ENCODE data around the gene UGT8. TPM values are rescaled to one million over a fixed set of nuclear protein-coding genes. Genes with fewer than 3 reads are reported as not detected.
A peak's percentile ranks its signal among the peaks of the same experiment; 100 is the strongest.
"Not testable (repeated sequence)": the region's sequence is repeated elsewhere in the genome, so short reads cannot be mapped to it uniquely, and the experiment has no call there.

Gene UGT8
- total RNA-seq, 1 experiment from 2014 or later: 36.0 TPM

DNA sequence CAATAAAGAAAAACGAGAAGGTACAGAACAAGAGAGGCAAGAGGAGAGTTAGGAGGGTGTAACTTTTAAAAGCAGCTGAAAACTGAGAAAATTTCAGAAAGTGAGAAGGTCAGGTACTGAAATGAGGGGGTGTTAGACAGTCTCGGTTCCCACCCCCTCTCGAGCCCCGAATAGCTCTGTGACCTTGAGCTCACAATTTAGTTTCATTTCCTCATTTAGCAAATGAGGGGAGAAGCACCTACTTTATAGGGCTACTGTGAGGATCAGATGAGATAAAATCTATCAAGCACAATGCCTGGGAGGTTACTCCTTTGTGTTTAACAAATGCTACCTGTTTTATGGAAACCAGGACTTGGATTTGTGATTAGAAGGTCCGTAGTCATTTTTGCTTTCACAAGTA, 4.9 kb downstream of the UGT8 start:
- peak; percentile 66 for DNase-seq (ENCODE audit: low spot score)

DNA sequence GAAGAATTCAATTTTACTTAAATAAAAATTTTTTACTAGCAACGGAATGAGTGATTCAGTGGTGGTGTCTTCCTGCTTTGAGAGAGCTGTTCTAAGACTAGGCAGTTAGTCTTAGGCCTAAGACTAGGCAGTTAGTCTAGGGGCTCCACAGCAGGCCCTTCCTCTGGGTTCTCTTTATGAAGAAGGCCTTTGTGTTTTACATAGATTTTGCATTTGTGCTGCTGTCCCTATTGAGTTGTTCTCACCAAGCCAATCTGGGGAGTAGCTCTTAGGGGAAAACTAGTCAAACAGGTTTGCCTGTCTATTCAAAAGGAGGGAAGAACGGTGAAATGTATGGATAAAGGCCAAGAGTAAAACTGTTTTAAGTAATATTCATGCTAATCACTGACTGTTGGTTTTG, 7.6 kb downstream of the UGT8 start:
- DNase-seq (ENCODE audit: low spot score): peak; percentile 93

DNA sequence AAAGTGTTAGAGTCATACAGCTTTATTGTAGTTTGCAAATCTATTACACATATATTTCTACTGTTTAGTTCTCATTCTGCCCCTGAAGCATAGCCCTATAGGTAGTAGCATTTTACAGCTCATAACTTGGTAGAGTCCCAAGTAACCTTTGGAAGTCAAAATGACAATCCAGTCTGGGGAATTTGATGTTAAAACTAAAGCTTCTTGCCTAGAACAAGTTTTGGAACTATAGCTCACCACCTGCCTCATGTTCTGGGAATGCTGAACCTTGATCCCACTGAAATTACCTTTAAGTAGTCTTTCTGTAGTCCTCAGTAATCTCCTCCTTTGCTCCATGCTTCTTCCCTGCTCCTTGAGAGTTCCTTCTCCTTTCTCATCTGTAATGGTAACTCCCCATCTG, 8.4 kb downstream of the UGT8 start:
- peak; percentile 58 for DNase-seq (ENCODE audit: low spot score)

DNA sequence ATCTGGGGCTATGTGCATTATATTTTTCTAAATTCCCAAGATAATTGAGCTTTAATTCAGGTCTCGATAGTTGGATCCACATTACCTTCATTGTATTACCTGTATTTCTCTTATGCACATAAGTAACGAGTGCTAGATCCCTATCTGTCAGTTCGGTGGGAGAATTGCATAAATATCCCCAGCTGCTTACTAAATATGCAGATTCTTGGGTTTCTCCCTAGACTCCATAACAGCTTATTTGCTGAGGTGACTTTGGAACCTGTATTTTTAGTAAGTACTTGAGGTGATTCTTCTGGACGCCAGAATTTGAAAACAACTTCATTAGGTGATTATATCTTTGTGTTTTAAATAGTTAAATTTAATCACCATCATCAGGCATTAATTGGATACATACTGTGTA, 15.0 kb downstream of the UGT8 start:
- DNase-seq (ENCODE audit: low spot score): peak; percentile 58

DNA sequence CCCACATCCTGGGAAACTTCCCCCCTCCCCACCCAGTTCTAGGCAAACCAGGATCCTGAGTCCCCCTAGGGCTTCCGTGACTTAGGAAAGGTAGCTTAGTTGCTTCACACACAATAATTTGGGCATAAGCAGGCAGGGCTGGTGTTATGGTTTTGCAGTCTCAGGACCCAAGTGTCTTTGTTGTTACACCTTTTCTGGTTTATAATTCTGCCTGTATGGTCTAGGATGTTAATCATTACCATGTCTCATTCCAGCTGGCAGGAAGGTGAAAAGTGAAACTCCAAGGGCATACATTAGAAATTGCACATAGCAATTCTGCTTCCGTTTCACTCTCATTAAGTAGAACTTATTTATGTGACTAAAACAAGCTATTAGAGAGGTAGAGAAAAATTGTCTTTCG, 16.8 kb downstream of the UGT8 start:
- DNase-seq (ENCODE audit: low spot score): peak; percentile 75

GRCh38 chr4:114616036-114616435, 17.4 kb downstream of the UGT8 start:
- peak; percentile 53 for DNase-seq (ENCODE audit: low spot score)

DNA sequence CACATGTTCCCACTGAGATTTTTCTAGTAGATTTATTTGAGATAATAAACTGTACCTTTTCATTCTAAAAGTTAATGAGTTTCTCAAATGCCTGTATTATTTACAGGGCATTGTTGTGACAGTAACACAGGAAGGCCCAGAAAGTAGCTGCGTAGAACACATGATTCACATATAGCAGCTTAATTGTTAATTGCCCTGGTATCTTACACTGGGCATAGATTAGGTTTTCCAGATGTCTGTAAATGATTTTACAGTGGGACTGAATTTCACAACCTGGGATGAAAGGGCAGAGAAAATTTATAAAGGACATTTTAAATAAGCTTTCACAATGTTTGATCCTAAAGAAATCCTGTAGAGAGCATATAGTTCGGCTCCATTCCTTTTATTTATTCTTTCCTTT, 27.6 kb downstream of the UGT8 start:
- no peak for DNase-seq (ENCODE audit: low spot score)

DNA sequence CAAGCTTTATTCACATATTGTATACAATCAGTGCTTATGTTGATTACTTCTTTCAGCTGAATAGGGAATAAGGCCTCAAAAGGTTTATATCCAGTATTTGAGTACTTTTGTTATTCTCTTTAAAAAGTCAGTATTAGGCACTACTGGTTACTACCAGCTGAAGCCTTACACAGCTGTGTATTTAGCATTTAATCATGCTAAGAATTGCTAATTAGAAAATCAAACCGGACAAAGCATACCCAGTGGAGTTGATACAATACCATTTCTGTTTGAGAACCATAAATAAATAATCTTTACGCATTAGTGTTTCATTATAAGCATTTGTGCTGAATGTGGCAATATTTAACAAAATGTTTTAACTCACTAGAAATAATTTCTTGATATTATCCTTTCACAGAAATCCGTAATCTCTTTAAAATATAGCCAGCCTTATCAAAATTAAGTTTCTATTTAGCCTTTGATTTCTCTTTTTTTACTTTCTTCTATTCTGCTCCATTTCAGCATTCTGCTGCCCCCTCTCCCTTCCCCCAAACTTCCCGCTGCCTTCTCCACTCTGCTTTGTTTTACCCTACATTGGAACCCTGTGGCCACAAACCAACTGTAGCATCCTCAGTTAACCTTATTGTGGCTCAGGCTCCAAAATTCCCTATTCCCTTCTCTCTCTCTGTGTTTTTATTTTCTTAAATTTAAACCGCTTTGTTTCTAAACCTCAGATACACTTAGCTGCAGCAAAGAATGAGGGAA, 37.8 kb downstream of the UGT8 start:
- no peak for DNase-seq (ENCODE audit: low spot score)

- DNase-seq (ENCODE audit: low spot score): no peak
Measured at GRCh38 chr4:114642173-114642780, 43.7 kb downstream of the UGT8 start.

DNA sequence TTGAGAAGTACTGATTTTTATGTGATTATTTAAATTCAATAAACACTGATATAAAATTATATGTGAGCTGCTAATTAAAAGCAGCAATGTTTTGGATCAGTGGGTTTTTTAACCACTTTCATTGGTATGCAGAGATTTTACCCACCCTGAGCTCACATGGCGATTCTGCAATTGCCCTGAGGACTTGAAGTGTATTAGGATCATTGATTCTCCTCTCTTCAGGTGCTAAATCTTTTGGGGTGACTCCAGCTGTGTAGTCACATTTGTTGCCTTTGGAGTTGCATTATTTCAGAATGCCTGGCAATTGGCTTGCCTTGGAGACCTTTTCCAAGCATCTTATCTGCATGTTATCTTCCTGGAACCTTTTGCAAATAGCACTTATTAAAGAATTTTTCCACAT, 51.3 kb downstream of the UGT8 start:
- DNase-seq (ENCODE audit: low spot score): no peak

GRCh38 chr4:114653675-114654074, 55.1 kb downstream of the UGT8 start:
- peak; percentile 35 for DNase-seq (ENCODE audit: low spot score)

DNA sequence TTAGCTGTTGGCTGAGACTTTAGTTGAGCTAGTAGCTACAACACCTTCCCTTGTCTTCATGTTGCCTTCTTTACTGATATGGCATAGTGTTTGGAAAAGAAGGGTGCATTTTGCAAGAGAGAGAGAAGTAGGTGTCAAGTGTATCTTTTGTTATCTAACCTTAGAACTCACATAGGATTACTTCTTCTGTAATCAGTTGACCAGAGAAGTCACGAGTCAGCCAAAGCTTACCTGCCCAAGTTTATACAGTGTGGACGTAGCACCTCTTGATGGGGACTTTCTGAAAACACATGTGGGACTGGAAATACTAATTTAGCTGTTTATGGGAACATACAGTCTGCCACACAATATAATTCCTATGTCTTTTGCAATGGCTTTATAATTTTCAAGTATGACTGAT, 56.0 kb downstream of the UGT8 start:
- peak; percentile 45 for DNase-seq (ENCODE audit: low spot score)

- DNase-seq (ENCODE audit: low spot score): no peak
Measured at GRCh38 chr4:114658179-114658578, 59.6 kb downstream of the UGT8 start.

- DNase-seq (ENCODE audit: low spot score): no peak
Measured at GRCh38 chr4:114658776-114659175, 60.2 kb downstream of the UGT8 start.

DNA sequence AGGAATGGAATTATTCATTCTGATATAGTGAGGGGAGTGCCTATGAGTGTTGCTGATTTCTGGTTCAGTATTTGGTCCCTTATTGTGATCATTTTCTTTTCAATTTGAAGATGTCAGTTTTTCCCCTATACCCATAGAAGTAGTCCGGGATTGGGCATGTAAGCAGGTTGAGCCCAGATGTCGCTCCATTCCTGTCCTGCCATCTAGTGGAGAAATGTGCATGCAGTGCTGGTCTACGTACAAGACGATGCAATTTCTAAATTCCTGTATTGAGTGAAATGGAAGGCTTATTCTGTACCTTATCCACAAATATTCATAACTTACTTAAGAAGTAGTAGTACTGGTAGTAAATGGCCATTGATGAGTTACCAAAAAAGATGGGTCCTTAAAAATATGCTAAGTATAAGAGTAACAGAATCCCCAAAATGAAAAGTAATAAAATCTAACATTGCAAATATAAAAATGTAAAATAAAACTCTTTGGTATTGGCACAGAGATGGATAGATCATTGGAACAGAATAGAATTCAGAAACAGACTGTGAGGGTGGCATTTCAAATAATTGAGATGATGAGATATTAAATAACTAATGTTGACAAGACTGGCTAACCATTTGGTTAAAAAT, 60.9 kb downstream of the UGT8 start:
- peak; percentile 88 for DNase-seq (ENCODE audit: low spot score)

DNA sequence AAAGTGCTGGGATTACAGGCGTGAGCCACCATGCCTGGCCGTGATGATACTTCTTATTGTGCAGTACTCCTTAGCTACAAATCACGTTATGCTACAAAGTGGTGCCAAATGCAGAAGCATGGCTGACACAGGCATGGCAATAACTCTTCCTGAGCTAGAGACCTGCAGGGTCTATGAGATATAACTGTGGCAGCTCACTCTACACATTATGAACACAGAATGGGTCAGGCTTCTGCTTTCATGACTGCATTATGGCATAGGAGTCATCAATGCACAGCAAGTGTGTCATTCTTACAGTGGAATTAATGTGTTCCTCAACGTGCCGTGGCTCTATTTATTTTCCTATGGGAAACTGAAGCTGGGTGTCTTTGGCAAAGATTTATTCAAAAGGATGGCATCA, 64.5 kb downstream of the UGT8 start:
- no peak for DNase-seq (ENCODE audit: low spot score)

DNA sequence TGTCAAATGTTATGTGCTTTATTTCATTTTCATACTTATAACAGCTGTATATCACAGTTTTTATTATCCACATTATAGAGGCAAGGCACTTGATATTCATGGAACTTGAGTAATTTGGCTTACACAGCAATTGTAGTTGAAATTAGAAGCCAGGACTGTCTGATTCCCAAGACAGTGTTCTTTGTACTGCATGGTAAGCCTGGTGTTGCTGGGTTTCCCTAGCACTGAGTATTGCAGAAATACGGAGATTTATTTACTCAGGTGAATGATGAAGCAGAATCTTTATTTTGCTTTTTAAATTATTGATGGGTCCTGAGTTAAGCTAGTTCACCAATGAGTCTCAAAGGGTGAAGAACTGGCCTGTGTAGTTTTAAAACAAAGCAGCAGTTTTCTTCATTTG, 70.0 kb downstream of the UGT8 start:
- DNase-seq (ENCODE audit: low spot score): no peak

GRCh38 chr4:114670733-114671132, 72.1 kb downstream of the UGT8 start:
- DNase-seq (ENCODE audit: low spot score): not testable (repeated sequence)

- DNase-seq (ENCODE audit: low spot score): peak; percentile 25
Measured at GRCh38 chr4:114673306-114673705, 74.7 kb downstream of the UGT8 start.

- DNase-seq (ENCODE audit: low spot score): no peak
Measured at GRCh38 chr4:114674080-114674479, 75.5 kb downstream of the UGT8 start.

- DNase-seq (ENCODE audit: low spot score): no peak
Measured at GRCh38 chr4:114677346-114677979, 78.9 kb downstream of the UGT8 start.

DNA sequence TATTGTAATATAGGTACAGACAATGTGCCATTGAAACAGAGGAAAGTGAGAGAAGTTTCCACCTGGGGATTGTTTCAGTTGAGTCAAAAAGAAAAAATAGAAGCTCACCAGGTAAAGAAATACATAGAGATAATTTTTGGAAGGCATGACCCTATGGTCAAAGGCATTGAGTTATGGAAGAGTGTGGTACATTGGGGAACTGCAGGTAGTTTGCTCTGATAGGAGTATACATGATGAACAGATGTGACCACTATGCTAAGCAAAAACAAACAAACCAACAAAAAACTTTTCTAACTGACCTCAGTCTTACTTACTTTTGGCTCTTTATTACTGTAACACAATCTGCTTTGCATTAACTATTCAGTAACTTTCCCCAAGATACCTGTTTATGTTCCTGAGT, 85.9 kb downstream of the UGT8 start:
- DNase-seq (ENCODE audit: low spot score): no peak

- DNase-seq (ENCODE audit: low spot score): no peak
Measured at GRCh38 chr4:114688059-114688458, 89.5 kb downstream of the UGT8 start.
